Heart left ventricle (tissue), 16 donors: Measurements from ENCODE around the gene TRPV5. TPM values are rescaled to one million over a fixed set of nuclear protein-coding genes. Genes with fewer than 3 reads are reported as not detected.

ENCODE experiments used
- ATAC-seq, 4 donors: fragments of 200-7000 bp; cut with Tn5 transposase; one replicate each; pipeline ENCODE4 v1.9.1; 2020 to 2022; ENCODE audit warnings: moderate library complexity in 4 of 4, mild to moderate bottlenecking in 3 of 4, moderate number of reproducible peaks in 1 of 4
- DNase-seq, 5 donors: peaks; one replicate each; pipeline ENCODE4 v3.0.0-alpha.2; 2020
- H3K27ac ChIP-seq, 12 donors: fragments of 200-600 bp; sonication (generic) in 4 of 12; one replicate each; pipeline versions ENCODE4 v1.5.0 to v1.8.0; 2016 to 2022; ENCODE audit warnings: mild to moderate bottlenecking in 2 of 12
- H3K27me3 ChIP-seq, 9 donors: fragments of 200-600 bp; sonication (generic) in 2 of 9; one replicate each; pipeline versions ENCODE4 v1.5.1 to v1.8.0; 2016 to 2022; ENCODE audit warnings: mild to moderate bottlenecking in 3 of 9
- H3K36me3 ChIP-seq, 9 donors: fragments of 200-600 bp; sonication (generic) in 2 of 9; one replicate each; pipeline versions ENCODE4 v1.5.0 to v1.8.0; 2018 to 2022; ENCODE audit warnings: mild to moderate bottlenecking in 2 of 9
- H3K4me1 ChIP-seq, 12 donors: fragments of 200-600 bp; sonication (generic) in 4 of 12; one replicate each; pipeline versions ENCODE4 v1.5.0 to v1.8.0; 2016 to 2022; ENCODE audit warnings: mild to moderate bottlenecking in 3 of 12
- H3K4me3 ChIP-seq, 12 donors: fragments of 200-600 bp; sonication (generic) in 4 of 12; one replicate each; pipeline versions ENCODE4 v1.5.0 to v1.8.0; 2017 to 2022; ENCODE audit warnings: mild to moderate bottlenecking in 9 of 12, moderate library complexity in 4 of 12
- H3K9me3 ChIP-seq, 12 donors: fragments of 200-600 bp; sonication (generic) in 4 of 12; one replicate each; pipeline versions ENCODE4 v1.5.0 to v1.8.0; 2016 to 2022; ENCODE audit warnings: mild to moderate bottlenecking in 1 of 12
- POLR2A ChIP-seq, 2 donors: fragments of 450-650 bp; IDR thresholded peaks; one replicate each; pipeline ENCODE4 v1.6.1; 2017; ENCODE audit warnings: antibody characterized with exemption in 2 of 2, mild to moderate bottlenecking in 2 of 2, moderate library complexity in 2 of 2
- WGBS, 4 donors: extraction: QIAGEN DNeasy Blood & Tissue Kit in 2 of 4; methylation state at CpG; one replicate each; pipeline versions ENCODE4 v1.1.5 to v1.1.7; 2013 to 2018; 5-methylcytosine and 5-hydroxymethylcytosine counted together
- intact Hi-C, 10 donors: fragments of 100-400 bp; cut with DNase I; formaldehyde crosslinking; loops; one replicate each; pipeline versions ENCODE4 v1.11.1 to v1.14.2; 2022
- polyA plus RNA-seq, 2 donors: library from polyadenylated mRNA; stranded (reverse); fragments of 200-250 nt; gene quantifications; one replicate each; pipeline ENCODE4 v1.2.3, GENCODE V29; 2013
- total RNA-seq, 9 donors: library from RNA; depleted of rRNA in 2 of 9; stranded (reverse); fragments of >200 nt in 2 of 9; fragmentation: NEBNext Ultra II Directional in 3 of 9; extraction: Animal tissue kit (Norgen Biotek cat#: 25700) in 3 of 9; gene quantifications; one replicate each; pipeline versions ENCODE4 v1.1.0 to v1.2.4, GENCODE V29; 2016 to 2023
- TF ChIP-seq, protein P1 (sequence below), 12 donors: fragments of 200-600 bp; sonication (generic) in 4 of 12; IDR thresholded peaks; one replicate each; pipeline versions ENCODE4 v1.5.0 to v1.8.0; 2018 to 2022; ENCODE audit warnings: antibody characterized with exemption in 12 of 12, mild to moderate bottlenecking in 5 of 12
- donor health status: ischemic (EF 13 %, LVEDD 7.1; RV severe dilation, severe dysfunction).
- donor health status: healthy with polysubstance abuse.
- donor health status: DM: no; HTN: yes; CAD: no.
- donor health status: DM: no; HTN: no; CAD: no.
- donor health status: ischemic (EF 25% LVEDD 6.9; RV normal size, moderate dysfunction).
- donor health status: ischemic (EF 25% LVEDD 5.7; RV mildly dilated, moderate dysfunction).
- donor health status: healthy.
- donor health status: DM: yes; HTN: yes; CAD: no.
- donor health status: ischemic (EF 35%, LVEDD 5.7; RV mildly dilated, moderate dysfunction).
- donor health status: nonischemic (EF 11% LVEDD 7.7; RV severe dilation, severe dysfunction).
- donor health status: DM: yes; HTN: yes; CAD: no.
- donor health status: PGD.
- donor health status: ischemic (EF 29% LVEDD 5.4; RV normal size, mild dysfunction).
- donor health status: nonischemic (EF 23%, LVEDD 6.1; RV moderate dilation, normal function).

TRPV5 gene
- total and polyA plus RNA-seq, 11 donors = not detected

DNA sequence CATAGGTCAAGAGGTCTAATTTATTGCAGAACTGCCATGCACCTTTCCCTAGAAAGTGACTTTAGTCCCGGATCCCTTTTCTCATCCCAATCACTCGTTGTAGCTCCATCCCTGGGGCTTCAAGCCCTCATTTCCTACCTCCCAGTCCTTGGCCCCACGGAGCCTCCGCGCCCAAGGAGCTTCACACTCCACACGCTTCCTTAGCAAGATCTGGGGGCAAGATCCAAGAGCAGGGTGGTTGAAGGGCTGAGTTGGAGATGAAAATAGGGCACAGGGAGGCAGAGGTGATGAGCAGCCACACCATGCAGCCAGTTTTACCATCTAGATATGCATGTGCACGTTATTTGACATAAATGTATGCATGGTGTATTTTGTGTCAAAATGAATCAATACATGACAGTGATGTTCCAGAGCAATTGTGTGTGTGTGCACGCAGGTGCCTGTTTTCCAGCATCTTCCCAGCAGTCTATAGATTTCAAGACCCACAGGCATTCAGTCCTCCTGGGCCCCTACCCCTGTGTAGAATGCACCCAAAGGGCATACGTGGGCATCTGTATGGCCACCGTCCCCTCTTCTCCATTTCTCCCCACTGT is 42.0 kb downstream of the TRPV5 start:
- Histone ChIP-seq H3K4me3 (no peak overlapping the region), H3K9me3 (no peaks in the 10 kb centered on the region), H3K4me1 (no peaks in the 10 kb centered on the region), H3K36me3 (no peaks in the 10 kb centered on the region), H3K27me3 (peaks cover 0 to 21% (median 0%) of the 10 kb centered on the region in 9 donors), H3K27ac (no peak overlapping the region)
- intact Hi-C loops = no loop called here
- TF ChIP-seq POLR2A (IDR thresholded peaks at IDR 0.05) = no peak
- TF ChIP-seq, protein P1, sequence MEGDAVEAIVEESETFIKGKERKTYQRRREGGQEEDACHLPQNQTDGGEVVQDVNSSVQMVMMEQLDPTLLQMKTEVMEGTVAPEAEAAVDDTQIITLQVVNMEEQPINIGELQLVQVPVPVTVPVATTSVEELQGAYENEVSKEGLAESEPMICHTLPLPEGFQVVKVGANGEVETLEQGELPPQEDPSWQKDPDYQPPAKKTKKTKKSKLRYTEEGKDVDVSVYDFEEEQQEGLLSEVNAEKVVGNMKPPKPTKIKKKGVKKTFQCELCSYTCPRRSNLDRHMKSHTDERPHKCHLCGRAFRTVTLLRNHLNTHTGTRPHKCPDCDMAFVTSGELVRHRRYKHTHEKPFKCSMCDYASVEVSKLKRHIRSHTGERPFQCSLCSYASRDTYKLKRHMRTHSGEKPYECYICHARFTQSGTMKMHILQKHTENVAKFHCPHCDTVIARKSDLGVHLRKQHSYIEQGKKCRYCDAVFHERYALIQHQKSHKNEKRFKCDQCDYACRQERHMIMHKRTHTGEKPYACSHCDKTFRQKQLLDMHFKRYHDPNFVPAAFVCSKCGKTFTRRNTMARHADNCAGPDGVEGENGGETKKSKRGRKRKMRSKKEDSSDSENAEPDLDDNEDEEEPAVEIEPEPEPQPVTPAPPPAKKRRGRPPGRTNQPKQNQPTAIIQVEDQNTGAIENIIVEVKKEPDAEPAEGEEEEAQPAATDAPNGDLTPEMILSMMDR (IDR thresholded peaks at IDR 0.05) = no peak
- DNase-seq = no peak
- 82 to 86% (median 83%) methylated on average over 10 of the region's 10 CpGs for WGBS, 4 donors
- ATAC-seq = no peak

DNA sequence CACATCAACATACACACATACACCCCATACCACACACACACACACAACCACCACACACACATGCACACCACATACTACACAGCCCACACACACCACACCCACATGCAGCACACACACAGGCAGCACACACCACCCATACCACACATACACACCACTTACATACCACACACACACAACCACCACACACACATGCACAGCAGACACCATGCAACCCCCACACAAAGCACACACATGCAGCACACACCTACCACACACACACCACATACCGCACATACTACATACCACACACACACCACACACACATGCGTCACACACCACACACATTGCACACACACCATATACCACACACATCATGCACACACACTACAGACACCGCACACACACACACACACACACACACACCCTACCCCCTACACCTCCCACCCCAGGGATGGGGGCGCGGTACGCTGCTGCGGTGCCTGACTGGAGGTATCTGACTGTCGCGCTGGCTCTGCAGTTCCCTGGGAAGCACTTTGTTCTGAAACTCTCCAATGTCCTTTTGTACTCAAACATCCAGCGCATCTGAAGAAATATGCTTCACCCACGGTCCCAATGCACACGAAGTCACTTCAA is 42.6 kb downstream of the TRPV5 start:
- ATAC-seq (no peak), DNase-seq (peak in 1 of 5 donors; percentile 5)
- no peak overlapping the region for H3K4me3 ChIP-seq
- no peaks in the 10 kb centered on the region for H3K4me1 ChIP-seq
- H3K27me3 ChIP-seq = peaks cover 0 to 18% (median 0%) of the 10 kb centered on the region in 9 donors
- 82 to 84% (median 83%) methylated on average over 12 of the region's 12 CpGs for WGBS, 4 donors
- intact Hi-C loops = no loop called here
- no peaks in the 10 kb centered on the region for H3K36me3 ChIP-seq
- no peaks in the 10 kb centered on the region for H3K9me3 ChIP-seq
- no peak overlapping the region for H3K27ac ChIP-seq
- TF ChIP-seq, protein P1 (IDR thresholded peaks at IDR 0.05) = no peak
- no peak for TF ChIP-seq POLR2A (IDR thresholded peaks at IDR 0.05)

DNA sequence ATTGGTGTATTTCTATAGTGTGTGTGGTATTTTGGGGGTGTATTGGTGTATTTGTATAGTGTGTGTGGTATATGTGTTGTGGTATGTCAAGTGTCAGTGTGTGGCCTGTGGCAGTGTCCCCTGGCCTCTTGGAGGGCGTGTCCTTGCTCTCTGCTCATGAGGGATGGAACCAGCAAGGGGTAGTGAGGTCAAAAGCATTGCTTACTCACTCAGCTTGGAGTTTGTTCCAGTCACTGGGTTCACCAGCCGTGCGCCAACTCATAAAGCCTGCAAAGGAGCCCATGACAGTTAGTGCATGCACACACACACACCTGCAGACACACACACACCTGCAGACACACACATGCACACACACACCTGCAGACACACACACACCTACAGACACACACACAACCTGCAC is 43.7 kb downstream of the TRPV5 start:
- H3K27ac ChIP-seq = no peak overlapping the region
- H3K4me3 ChIP-seq = no peak overlapping the region
- WGBS, 4 donors = 61 to 84% (median 73%) methylated on average over 3 of the region's 3 CpGs
- H3K9me3 ChIP-seq = no peaks in the 10 kb centered on the region
- no peaks in the 10 kb centered on the region for H3K4me1 ChIP-seq
- peaks cover 0 to 11% (median 3%) of the 10 kb centered on the region in 9 donors for H3K27me3 ChIP-seq
- DNase-seq (peak in 1 of 5 donors; percentile 3), ATAC-seq (no peak)
- intact Hi-C loops = no loop called here
- H3K36me3 ChIP-seq = no peaks in the 10 kb centered on the region
- no peak for TF ChIP-seq POLR2A (IDR thresholded peaks at IDR 0.05)
- TF ChIP-seq, protein P1 (IDR thresholded peaks at IDR 0.05) = no peak

DNA sequence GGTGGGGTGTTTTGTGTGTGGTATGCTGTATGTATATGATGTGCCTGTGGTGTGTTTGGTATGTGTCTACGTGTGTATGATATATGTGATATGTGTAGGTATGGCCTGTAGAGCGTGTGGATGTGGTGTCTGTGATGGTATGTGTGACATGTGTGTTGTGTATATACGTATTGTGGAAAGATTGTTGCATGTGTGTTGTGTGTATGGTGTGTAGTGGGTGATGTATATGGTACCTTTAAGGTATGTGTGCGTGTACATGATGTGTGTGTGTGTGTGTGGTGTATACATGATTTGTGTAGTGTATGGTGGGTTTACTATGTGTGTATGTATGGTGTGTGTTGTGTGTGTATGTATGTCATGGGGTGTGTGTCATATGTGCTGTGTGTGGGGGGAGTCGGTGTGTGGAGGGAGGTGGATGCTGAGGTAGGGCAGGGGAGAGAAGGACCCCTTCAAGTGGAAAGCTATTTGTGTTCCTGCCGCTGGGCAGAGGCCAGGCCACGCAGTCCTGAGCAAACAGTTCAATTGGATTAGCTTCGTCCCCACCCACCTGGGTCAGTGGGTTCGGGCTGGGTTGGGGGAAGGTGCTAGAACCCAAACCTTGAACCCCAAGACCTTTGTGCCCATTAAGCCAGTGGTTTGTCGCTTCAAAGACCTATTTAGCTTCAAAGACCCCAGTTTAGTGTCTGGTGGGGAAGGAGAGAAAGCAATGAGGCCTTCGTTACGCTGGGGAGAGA is 46.1 kb downstream of the TRPV5 start:
- no peak overlapping the region for H3K4me3 ChIP-seq
- DNase-seq (peak in 1 of 5 donors; percentile 4), ATAC-seq (no peak)
- H3K27ac ChIP-seq = no peak overlapping the region
- intact Hi-C loops = no loop called here
- peaks cover 0 to 17% (median 5%) of the 10 kb centered on the region in 9 donors for H3K27me3 ChIP-seq
- WGBS, 4 donors = 85 to 91% (median 88%) methylated on average over 12 of the region's 12 CpGs
- H3K9me3 ChIP-seq = no peaks in the 10 kb centered on the region
- no peaks in the 10 kb centered on the region for H3K36me3 ChIP-seq
- no peak for TF ChIP-seq POLR2A (IDR thresholded peaks at IDR 0.05)
- TF ChIP-seq, protein P1 (IDR thresholded peaks at IDR 0.05) = no peak
- H3K4me1 ChIP-seq = no peaks in the 10 kb centered on the region
